AG10803 (cell line): ENCODE data around the gene VWC2L.

Source experiments
- DNase-seq: peaks from one replicate; pipeline ENCODE4 v3.0.0; 2010; ENCODE audit warnings: low read depth
- H3K4me3 ChIP-seq: 2 replicates; pipeline ENCODE4 v1.5.1; 2011; ENCODE audit warnings: mild to moderate bottlenecking, low read length, control low read depth
- TF ChIP-seq, protein P1 (sequence below): conservative IDR thresholded peaks from 2 replicates; pipeline ENCODE4 v1.5.1; 2011; ENCODE audit warnings: mild to moderate bottlenecking, low read length, control low read depth, inconsistent platforms

VWC2L gene

DNA sequence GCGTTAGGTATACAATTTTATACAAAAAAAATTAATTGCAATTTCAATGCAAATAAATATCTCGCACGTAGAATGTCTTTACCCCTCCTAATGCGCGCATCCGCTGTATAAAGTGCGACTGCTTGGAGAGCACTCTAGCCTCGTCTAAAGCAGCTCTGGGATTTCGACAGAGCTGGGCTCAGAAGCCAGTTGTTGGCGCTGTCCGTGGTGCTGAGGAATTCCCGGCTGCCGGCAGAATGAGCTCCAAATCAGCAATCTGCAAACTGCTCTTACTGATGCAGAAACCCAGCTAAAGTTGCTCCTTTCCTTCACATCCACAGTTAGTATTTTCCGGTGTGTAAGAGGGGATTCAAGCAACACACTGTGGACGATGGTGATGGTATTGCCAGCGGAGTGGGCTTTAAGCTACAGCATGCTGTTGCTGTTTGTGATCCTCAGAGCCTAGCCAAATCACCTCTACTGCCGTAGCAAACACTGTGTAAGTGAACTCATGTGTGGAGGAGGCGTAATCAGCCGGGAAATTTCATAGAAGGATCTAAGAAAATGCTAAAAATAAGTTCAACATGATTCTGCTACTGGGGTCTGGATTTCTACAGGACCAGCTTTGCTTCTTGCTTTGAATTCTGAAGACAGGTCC lies at the start of gene VWC2L:
Gene VWC2L, plus strand, starts transcription at position 137 of the 637 bp plus-strand sequence. CDS start 3,140 bp downstream, outside the sequence.
- DNase-seq: peak; percentile 59
- TF ChIP-seq, protein P1, sequence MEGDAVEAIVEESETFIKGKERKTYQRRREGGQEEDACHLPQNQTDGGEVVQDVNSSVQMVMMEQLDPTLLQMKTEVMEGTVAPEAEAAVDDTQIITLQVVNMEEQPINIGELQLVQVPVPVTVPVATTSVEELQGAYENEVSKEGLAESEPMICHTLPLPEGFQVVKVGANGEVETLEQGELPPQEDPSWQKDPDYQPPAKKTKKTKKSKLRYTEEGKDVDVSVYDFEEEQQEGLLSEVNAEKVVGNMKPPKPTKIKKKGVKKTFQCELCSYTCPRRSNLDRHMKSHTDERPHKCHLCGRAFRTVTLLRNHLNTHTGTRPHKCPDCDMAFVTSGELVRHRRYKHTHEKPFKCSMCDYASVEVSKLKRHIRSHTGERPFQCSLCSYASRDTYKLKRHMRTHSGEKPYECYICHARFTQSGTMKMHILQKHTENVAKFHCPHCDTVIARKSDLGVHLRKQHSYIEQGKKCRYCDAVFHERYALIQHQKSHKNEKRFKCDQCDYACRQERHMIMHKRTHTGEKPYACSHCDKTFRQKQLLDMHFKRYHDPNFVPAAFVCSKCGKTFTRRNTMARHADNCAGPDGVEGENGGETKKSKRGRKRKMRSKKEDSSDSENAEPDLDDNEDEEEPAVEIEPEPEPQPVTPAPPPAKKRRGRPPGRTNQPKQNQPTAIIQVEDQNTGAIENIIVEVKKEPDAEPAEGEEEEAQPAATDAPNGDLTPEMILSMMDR: no peak
- no peak within 1 kb of the TSS for H3K4me3 ChIP-seq

DNA sequence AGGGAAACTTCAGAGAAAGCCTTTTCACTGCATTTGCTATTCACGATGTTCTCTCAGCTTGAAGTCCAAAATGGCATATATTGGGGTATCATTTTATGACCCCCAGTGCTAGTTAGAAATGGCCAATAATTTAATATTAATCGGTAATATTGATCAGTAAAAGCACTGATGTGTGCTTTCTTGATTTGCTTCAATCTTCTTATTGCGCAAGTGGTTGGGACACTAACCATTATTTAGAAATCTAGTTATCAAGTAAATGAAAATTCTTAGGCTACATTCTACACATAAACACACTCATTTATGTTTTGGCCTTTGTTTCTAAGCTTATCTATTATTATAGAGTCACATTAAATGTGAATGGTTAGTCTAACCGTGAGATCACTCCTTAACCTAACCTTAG lies 49.7 kb upstream of the VWC2L start:
- TF ChIP-seq, protein P1: no peak
- DNase-seq: no peak
- no peak overlapping the region for H3K4me3 ChIP-seq

DNA sequence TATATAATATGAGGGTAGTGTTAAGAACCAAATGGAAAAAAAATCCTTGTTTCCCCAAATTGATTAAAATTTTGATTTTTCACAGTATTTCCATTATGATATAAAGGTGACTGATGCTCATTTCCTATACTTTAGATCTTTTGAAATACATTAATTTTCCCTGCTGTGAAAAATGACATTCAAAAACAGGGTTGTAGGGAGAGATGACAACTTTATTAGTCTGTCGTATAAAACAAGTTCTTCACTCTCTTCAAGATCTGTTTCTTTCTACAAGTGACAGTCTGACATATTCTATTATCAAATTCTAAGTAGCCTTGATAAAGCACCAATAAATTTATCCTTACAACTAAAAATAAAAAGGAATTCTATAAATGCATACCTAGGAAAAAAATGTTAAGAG lies 45.3 kb upstream of the VWC2L start:
- H3K4me3 ChIP-seq: no peak overlapping the region
- DNase-seq: no peak
- TF ChIP-seq, protein P1: no peak

DNA sequence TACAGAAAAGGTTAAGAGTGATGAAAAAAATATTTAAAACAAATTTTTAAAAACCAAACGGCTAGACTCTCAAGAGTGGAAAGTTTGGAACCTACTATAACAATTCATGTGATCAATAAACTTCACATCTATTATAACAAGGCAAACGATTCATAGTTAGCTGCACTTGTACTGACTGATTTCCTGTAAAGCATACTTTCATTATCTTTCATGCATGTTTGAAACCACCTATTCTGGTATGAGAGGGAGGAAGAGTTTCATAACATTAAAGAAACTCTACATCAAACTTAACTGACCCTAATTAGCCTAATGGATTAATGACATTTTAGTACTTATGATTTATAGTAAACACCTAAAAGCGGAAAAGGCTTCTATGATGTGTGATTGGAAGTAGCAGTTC lies 43.7 kb upstream of the VWC2L start:
- no peak for DNase-seq
- H3K4me3 ChIP-seq: no peak overlapping the region
- TF ChIP-seq, protein P1: no peak

DNA sequence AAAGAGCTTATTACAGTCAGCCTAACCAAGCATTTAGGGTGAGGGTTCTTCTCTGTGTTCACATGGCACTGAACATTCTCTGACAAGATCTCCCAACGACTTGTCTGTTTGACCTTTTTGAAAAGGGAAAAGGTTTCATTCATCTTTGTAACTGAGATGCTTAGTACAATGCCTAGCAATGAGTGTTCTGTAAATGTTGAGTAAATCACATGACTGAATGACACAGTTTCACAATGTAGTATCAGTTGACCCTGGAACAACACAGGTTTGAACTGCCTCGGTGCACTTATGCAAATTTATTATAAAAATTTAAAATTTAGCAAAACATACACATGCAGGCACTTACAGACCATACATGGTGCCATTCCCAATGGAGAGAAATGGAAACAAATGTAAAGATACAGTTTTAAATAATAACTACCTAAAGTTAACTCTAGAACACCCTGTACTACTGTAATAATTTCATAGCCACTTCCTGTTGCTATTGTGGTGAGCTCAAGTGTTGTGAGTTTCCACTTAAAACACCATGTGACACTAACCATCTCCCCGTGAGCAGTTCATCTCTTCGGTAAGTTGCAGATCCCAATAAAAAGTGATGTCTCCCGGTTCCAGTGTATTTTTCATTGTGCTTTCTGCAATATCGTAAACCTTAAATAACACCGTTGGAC lies 34.1 kb upstream of the VWC2L start:
- DNase-seq: no peak
- TF ChIP-seq, protein P1: no peak

DNA sequence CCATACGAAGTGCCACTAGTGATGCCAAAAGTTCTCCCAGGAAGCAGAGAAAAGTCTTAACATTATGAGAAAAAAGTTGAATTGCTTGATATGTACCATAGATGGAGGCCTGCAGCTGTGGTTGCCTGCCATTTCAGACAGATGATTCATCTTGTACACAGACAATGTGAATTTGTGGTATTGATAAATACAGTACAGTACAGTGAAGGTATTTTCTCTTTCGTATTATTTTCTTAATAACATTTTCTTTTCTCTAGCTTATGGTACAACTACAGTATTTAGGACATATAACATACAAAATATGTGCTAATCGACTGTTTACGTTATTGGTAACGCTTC lies 33.6 kb upstream of the VWC2L start:
- TF ChIP-seq, protein P1: no peak
- no peak for DNase-seq
- H3K4me3 ChIP-seq: no peak overlapping the region

More for the DNA sequence above, 34.1 kb upstream of the VWC2L start:
- H3K4me3 ChIP-seq: no peak overlapping the region

DNA sequence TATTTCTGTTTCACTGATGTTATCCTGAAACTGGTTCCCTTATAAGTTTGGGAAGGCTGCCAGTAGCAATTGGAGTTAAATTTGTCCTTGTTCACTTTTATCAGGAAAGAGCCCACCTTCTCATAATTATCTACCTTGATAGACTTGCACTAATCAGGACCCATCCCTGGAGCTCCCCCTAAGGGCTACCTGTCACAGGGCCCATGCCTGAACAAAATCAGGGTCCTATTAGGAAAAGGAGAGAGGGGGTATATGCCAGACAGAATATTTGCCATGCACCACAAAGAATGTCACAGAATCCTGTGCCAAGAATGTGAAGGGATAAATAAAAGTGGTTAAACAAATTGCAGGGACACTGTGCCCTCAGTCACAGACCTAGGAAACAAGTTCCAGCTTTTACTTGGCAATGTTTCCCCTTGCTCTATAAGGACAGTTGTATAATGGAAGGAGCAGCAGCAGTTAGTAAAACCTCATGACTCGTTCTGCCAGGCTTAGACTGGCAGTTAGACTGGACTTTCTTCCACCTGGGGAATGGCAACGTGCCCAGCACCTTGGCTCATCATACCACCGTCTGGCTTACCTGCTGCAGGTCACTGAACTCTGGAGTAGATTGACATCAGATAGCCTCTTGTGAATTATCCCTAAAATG lies 32.3 kb upstream of the VWC2L start:
- DNase-seq: no peak
- TF ChIP-seq, protein P1: no peak
- H3K4me3 ChIP-seq: no peak overlapping the region
